A549 (cell line): ENCODE results near the gene BCL10. TPM values are rescaled to one million over a fixed set of nuclear protein-coding genes. Genes with fewer than 3 reads are reported as not detected.

Experiments
- ATAC-seq, 2 experiments: fragments of 200-7000 bp in 1 of 2; fragments of >200 bp in 1 of 2; cut with Nextera tagmentation in 1 of 2; cut with Tn5 transposase in 1 of 2; 3 replicates each; pipeline versions ENCODE4 v1.8.0 to v1.9.1; 2018 to 2020; ENCODE audit warnings: mild to moderate bottlenecking in 1 of 2, moderate library complexity in 1 of 2
- CTCF ChIA-PET: fragments of 300-600 bp; sonication (Branson Sonifier 250); formaldehyde crosslinking; extraction: SDS; loops from one replicate; lab custom pipeline; 2021; ENCODE audit warnings: antibody characterized with exemption, inconsistent platforms; lab: Yijun Ruan, JAX
- POLR2A ChIA-PET: fragments of 350-600 bp; formaldehyde crosslinking; extraction: SDS; loops from one replicate; lab custom pipeline; 2021; ENCODE audit warnings: antibody characterized with exemption, inconsistent platforms; lab: Yijun Ruan, JAX
- DNase-seq, 2 experiments: peaks; one replicate each; pipeline versions ENCODE4 v3.0.0 to v3.0.0-alpha.2; 2011 to 2016; ENCODE audit warnings: low read depth in 1 of 2, low spot score in 1 of 2
- FAIRE-seq: peaks from 2 replicates; lab custom pipeline; 2011; peaks lifted over from hg19 to GRCh38; lab: Jason Lieb, UNC
- H3K27ac ChIP-seq, 2 experiments: fragments of >200 bp; sonication (Bioruptor Twin); formaldehyde crosslinking; 3 replicates each; pipeline ENCODE4 v1.5.1; 2016 to 2017
- H3K4me1 ChIP-seq: fragments of >200 bp; sonication (Bioruptor Twin); formaldehyde crosslinking; 3 replicates; pipeline ENCODE4 v1.6.1; 2016
- H3K4me2 ChIP-seq: fragments of >200 bp; sonication (Bioruptor Twin); formaldehyde crosslinking; 3 replicates; pipeline ENCODE4 v1.6.1; 2016
- H3K4me3 ChIP-seq: fragments of >200 bp; sonication (Bioruptor Twin); formaldehyde crosslinking; 3 replicates; pipeline ENCODE4 v1.5.1; 2016
- H3K9me3 ChIP-seq: fragments of >200 bp; sonication (Bioruptor Twin); formaldehyde crosslinking; 3 replicates; pipeline ENCODE4 v1.6.1; 2016
- BCL3 ChIP-seq: fragments of >200 bp; sonication (Bioruptor Twin); formaldehyde crosslinking; IDR thresholded peaks from 3 replicates; pipeline ENCODE4 v1.6.1; 2016
- CBX8 ChIP-seq: fragments of 200-600 bp; sonication (generic); IDR thresholded peaks from 2 replicates; pipeline ENCODE4 v1.6.1; 2016
- CHD2 ChIP-seq: fragments of 150-350 bp; IDR thresholded peaks from 2 replicates; pipeline ENCODE4 v1.6.1; 2014; ENCODE audit warnings: low read length; ENCODE audit not compliant: partially characterized antibody
- CTCF ChIP-seq: fragments of >200 bp; sonication (Bioruptor Twin); formaldehyde crosslinking; IDR thresholded peaks from 3 replicates; pipeline ENCODE4 v1.5.1; 2016
- ESRRA ChIP-seq: fragments of 150-350 bp; IDR thresholded peaks from 2 replicates; pipeline ENCODE4 v1.6.1; 2014; ENCODE audit warnings: mild to moderate bottlenecking, low read length, borderline replicate concordance
- GATA3 ChIP-seq: IDR thresholded peaks from 2 replicates; pipeline ENCODE4 v1.6.1; 2012; ENCODE audit warnings: borderline replicate concordance
- HDAC2 ChIP-seq: fragments of 200-600 bp; sonication (generic); IDR thresholded peaks from 2 replicates; pipeline ENCODE4 v1.6.1; 2016
- HMGXB4 ChIP-seq: fragments of 250-450 bp; sonication (Bioruptor Pico); IDR thresholded peaks from 2 replicates; pipeline ENCODE4 v1.5.0; 2021; ENCODE audit warnings: mild to moderate bottlenecking, moderate library complexity, borderline replicate concordance
- HOXA7 ChIP-seq: fragments of 250-450 bp; sonication (Bioruptor Pico); IDR thresholded peaks from 2 replicates; pipeline ENCODE4 v1.5.0; 2020; ENCODE audit warnings: mild to moderate bottlenecking, moderate library complexity
- HOXB5 ChIP-seq: fragments of 250-450 bp; sonication (Bioruptor Pico); IDR thresholded peaks from 2 replicates; pipeline ENCODE4 v1.5.0; 2020; ENCODE audit warnings: mild to moderate bottlenecking, moderate library complexity
- JUNB ChIP-seq: fragments of >200 bp; sonication (Bioruptor Twin); formaldehyde crosslinking; IDR thresholded peaks from 2 replicates; pipeline ENCODE4 v1.6.1; 2016
- MAFK ChIP-seq: fragments of 450-650 bp; IDR thresholded peaks from 2 replicates; pipeline ENCODE4 v1.6.1; 2014; ENCODE audit not compliant: partially characterized antibody
- MYC ChIP-seq: IDR thresholded peaks from 2 replicates; pipeline ENCODE4 v1.6.1; 2012; ENCODE audit warnings: mild to moderate bottlenecking, inconsistent platforms, low read length, improper control_type of control experiment, borderline replicate concordance
- RCOR1 ChIP-seq: fragments of 150-350 bp; IDR thresholded peaks from 2 replicates; pipeline ENCODE4 v1.6.1; 2014; ENCODE audit warnings: antibody characterized with exemption, low read length, low read depth
- REST ChIP-seq: fragments of 200-600 bp; sonication (generic); IDR thresholded peaks from 2 replicates; pipeline ENCODE4 v1.6.1; 2016; ENCODE audit warnings: antibody characterized with exemption, mild to moderate bottlenecking, moderate library complexity
- ZC3H11A ChIP-seq: fragments of 450-650 bp; IDR thresholded peaks from 2 replicates; pipeline ENCODE4 v1.6.1; 2014; ENCODE audit warnings: antibody characterized with exemption, mild to moderate bottlenecking
- ZFP36 ChIP-seq: fragments of 450-650 bp; IDR thresholded peaks from 2 replicates; pipeline ENCODE4 v1.6.1; 2014; ENCODE audit warnings: borderline replicate concordance; ENCODE audit not compliant: partially characterized antibody
- ZNF302 ChIP-seq: fragments of 250-450 bp; sonication (Bioruptor Pico); IDR thresholded peaks from 2 replicates; pipeline ENCODE4 v1.9.0; 2021; ENCODE audit warnings: inconsistent platforms, mild to moderate bottlenecking, moderate library complexity
- WGBS: methylation state at CpG from one replicate; pipeline ENCODE4 v1.1.6; 2017; ENCODE audit errors: missing lambda C conversion rate; 5-methylcytosine and 5-hydroxymethylcytosine counted together
- polyA plus RNA-seq, 4 experiments: library from polyadenylated mRNA; depleted of rRNA in 3 of 4; stranded (reverse); fragments of >200 nt; fragmentation: RNase III in 1 of 4; extraction: RNeasy Plus Mini Kit Qiagen cat#74134 plus additional on column Dnase treatment in 1 of 4; gene quantifications; 2 replicates in 3 of 4; 3 replicates in 1 of 4; pipeline ENCODE4 v1.2.3, GENCODE V29; 2011 to 2017

BCL10 gene
- polyA plus RNA-seq, 2 of the 4 experiments (the other 2 are of a cell fraction) = 8.9 to 15.5 TPM

GRCh38 chr1:85268801-85269585 lies 7.4 kb downstream of the BCL10 start:
- FAIRE-seq (no peak), DNase-seq (no peak), ATAC-seq (no peak)
- TF ChIP-seq ZFP36 = no peak
- TF ChIP-seq MAFK = peak; percentile 68
- Histone ChIP-seq H3K4me2 (no peak overlapping the region), H3K9me3 (no peaks in the 10 kb centered on the region), H3K27ac (no peak overlapping the region), H3K4me3 (no peak overlapping the region), H3K4me1 (peaks cover 9% of the 10 kb centered on the region; the same call in 1 of the 3 replicates)
- 90% methylated on average over 5 of the region's 5 CpGs for WGBS
- POLR2A ChIA-PET = no interaction called here
- CTCF ChIA-PET = interaction anchor here (1.8 kb wide), 1 partner anchor 10 kb away, joined by 10 read pairs; the partner anchor contains the start of gene C1orf52

GRCh38 chr1:85267313-85267712 lies 9.1 kb downstream of the BCL10 start:
- CTCF ChIA-PET = no interaction called here

GRCh38 chr1:85264150-85264549 lies 12.3 kb downstream of the BCL10 start:
- peaks cover 5% of the 10 kb centered on the region; the same call in 2 of the 3 replicates for H3K9me3 ChIP-seq
- DNase-seq (no peak), ATAC-seq (no peak), FAIRE-seq (no peak)
- TF ChIP-seq CHD2 (no peak), CBX8 (no peak), ESRRA (no peak), HMGXB4 (CRISPR knock-in tag) (no peak), ZC3H11A (no peak), GATA3 (no peak), RCOR1 (no peak), REST (no peak), MYC (no peak), JUNB (no peak), HOXA7 (no peak)
- 52% methylated on average over 2 of the region's 2 CpGs for WGBS
- CTCF ChIA-PET = interaction anchor here (1.0 to 2.1 kb wide), 3 partner anchors 12 to 319 kb away, joined by 3 to 10 read pairs (median 4); partner anchors contain the start of gene BCL10
- POLR2A ChIA-PET = no interaction called here
- H3K4me2 ChIP-seq = no peak overlapping the region
- H3K4me3 ChIP-seq = no peak overlapping the region
- H3K27ac ChIP-seq = no peak overlapping the region
- H3K4me1 ChIP-seq = 0 out of 3 replicates have a peak, but pooled peaks cover 3% of the 10 kb centered on the region

More at GRCh38 chr1:85267313-85267712, 9.1 kb downstream of the BCL10 start:
- Histone ChIP-seq H3K4me1 (0 out of 3 replicates have a peak, but pooled peaks cover 8% of the 10 kb centered on the region), H3K9me3 (peaks cover 4% of the 10 kb centered on the region; the same call in 1 of the 3 replicates), H3K4me2 (no peak overlapping the region), H3K27ac (no peak overlapping the region), H3K4me3 (no peak overlapping the region)
- no peak for DNase-seq
- POLR2A ChIA-PET = no interaction called here
- 97% methylated on average over 2 of the region's 2 CpGs for WGBS
- no peak for TF ChIP-seq BCL3
- TF ChIP-seq ZNF302 (CRISPR knock-in tag) = no peak
- TF ChIP-seq CTCF = no peak
- no peak for TF ChIP-seq HOXB5 (CRISPR knock-in tag)
- TF ChIP-seq HDAC2 = no peak
- TF ChIP-seq, all 56 proteins: peak for 0
- ATAC-seq (no peak), FAIRE-seq (no peak)
